ENCODE results near the gene ETV7.

DNA sequence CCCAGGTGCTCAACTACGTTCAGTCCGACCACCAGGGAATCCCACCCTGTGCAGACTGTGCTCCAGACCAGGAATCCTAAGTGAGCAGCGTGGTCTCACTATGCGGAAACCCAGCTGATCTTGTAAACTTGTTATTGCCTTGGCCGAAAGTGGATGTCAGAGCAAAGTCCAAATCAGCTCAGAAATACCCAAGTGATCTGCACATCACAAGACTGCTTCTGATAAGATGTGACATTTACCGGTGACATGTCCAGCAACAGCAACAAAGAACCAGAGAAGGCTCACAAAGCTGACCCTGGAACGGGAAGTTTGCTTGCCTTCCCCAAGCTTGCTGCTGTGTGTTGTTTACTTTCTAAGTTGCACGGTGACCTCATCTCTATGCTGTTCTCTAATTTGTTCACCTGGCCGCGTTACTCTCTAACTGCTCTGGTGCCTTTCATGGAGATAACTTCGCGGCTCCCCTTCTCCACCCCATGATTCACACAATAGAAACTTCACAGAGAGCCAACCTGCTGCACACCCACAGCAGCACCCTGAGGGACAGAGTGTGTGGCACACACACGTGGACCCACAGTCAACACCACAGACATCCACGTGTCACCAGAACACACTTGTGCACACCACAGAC, 52.5 kb downstream of the ETV7 start:
- TF ChIP-seq, protein P1, sequence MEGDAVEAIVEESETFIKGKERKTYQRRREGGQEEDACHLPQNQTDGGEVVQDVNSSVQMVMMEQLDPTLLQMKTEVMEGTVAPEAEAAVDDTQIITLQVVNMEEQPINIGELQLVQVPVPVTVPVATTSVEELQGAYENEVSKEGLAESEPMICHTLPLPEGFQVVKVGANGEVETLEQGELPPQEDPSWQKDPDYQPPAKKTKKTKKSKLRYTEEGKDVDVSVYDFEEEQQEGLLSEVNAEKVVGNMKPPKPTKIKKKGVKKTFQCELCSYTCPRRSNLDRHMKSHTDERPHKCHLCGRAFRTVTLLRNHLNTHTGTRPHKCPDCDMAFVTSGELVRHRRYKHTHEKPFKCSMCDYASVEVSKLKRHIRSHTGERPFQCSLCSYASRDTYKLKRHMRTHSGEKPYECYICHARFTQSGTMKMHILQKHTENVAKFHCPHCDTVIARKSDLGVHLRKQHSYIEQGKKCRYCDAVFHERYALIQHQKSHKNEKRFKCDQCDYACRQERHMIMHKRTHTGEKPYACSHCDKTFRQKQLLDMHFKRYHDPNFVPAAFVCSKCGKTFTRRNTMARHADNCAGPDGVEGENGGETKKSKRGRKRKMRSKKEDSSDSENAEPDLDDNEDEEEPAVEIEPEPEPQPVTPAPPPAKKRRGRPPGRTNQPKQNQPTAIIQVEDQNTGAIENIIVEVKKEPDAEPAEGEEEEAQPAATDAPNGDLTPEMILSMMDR (IDR thresholded peaks at IDR 0.05), result no peak
- TF ChIP-seq POLR2AphosphoS5 (IDR thresholded peaks at IDR 0.05) (peak; percentile 37), POLR2A (IDR thresholded peaks at IDR 0.05) (no peak)

Measured in prostate gland (tissue), 2 donors.